SK-N-MC (cell line): ENCODE data around the gene ADPRM.

Experiments used
- DNase-seq: peaks from one replicate; pipeline ENCODE4 v3.0.0-alpha.2; 2011; ENCODE audit warnings: low read depth, low spot score
- H3K27ac ChIP-seq: fragments of 200-600 bp; sonication (generic); 2 replicates; pipeline ENCODE4 v1.5.1; 2016; ENCODE audit warnings: mixed run types
- H3K36me3 ChIP-seq: fragments of 200-600 bp; sonication (generic); 2 replicates; pipeline ENCODE4 v1.6.1; 2017; ENCODE audit warnings: antibody characterized with exemption, low read length, mixed read lengths; ENCODE audit not compliant: insufficient read depth
- H3K4me3 ChIP-seq: fragments of 200-600 bp; sonication (generic); 2 replicates; pipeline ENCODE4 v1.5.1; 2016
- H3K9ac ChIP-seq: fragments of 200-600 bp; sonication (generic); 2 replicates; pipeline ENCODE4 v1.8.0; 2017; ENCODE audit warnings: mixed run types, mixed read lengths; ENCODE audit not compliant: insufficient read length
- H3K9me3 ChIP-seq: fragments of 200-600 bp; sonication (generic); 2 replicates; pipeline ENCODE4 v1.6.1; 2017; ENCODE audit warnings: low read depth, mild to moderate bottlenecking, antibody characterized with exemption, low read length, moderate library complexity, mixed read lengths
- EZH2 ChIP-seq: fragments of 200-600 bp; sonication (generic); IDR thresholded peaks from one replicate; pipeline ENCODE4 v1.6.1; 2017; ENCODE audit warnings: antibody characterized with exemption
- FOXP2 ChIP-seq: optimal IDR thresholded peaks from 2 replicates; pipeline ENCODE3; 2011; ENCODE audit warnings: mild to moderate bottlenecking, moderate library complexity; ENCODE audit not compliant: insufficient read depth; ENCODE audit errors: extremely low read length, control extremely low read depth
- POLR2AphosphoS5 ChIP-seq: IDR thresholded peaks from 2 replicates; pipeline ENCODE4 v1.6.1; 2012; ENCODE audit warnings: mild to moderate bottlenecking, low read depth, low read length, borderline replicate concordance

Gene ADPRM, protein sequence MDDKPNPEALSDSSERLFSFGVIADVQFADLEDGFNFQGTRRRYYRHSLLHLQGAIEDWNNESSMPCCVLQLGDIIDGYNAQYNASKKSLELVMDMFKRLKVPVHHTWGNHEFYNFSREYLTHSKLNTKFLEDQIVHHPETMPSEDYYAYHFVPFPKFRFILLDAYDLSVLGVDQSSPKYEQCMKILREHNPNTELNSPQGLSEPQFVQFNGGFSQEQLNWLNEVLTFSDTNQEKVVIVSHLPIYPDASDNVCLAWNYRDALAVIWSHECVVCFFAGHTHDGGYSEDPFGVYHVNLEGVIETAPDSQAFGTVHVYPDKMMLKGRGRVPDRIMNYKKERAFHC

DNA sequence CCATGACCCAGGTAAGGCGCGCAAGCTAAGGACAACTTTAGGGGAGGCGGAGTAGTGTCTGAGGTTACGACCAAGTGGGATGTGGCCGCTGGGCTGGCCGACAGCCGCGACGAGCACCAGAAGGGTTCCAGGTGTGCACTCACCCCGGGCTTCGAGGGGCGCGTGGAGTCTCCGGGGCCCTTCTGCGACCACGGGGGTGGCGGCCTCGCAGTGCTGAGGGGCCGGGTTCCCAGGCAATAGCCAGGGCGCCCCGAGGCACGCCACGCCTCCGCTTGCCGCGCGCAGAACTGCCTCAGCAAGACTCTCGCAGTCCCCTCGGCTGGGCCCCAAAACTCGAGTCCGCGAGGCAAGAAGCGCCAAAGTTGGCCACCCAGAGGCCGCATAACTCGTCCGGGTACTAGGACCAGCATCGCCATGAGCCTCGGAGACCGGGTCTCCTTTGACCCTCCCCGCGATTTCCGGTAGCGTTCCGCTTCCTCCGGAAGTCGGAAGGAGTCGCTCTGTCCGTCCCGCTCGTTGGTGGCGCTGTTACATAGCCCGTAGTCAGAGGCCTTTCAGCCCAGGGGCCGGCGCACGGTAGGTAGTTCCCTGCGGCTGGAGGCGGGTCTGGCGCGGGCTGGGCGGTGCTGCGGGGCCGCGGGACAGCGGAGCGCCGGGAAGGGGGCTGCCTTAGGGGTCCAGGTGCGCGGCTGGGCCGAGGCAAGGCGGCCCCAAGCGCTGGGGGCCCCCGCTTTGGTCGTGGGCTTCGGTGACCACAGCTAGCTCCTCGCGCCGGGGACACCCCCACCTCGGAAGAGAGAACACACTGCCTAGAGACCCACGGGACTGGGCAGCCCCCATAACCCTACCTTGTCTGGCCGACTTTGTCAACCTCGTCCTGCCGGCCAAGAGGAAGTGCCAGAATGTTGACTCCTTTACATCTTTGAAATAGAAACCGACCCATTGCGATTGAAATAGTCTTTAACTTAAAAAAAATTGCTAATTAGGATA is at the start of gene ADPRM, which contains the start of gene SCO1:
Gene ADPRM (plus strand): TSS at position 503 of the 990 bp plus-strand sequence. CDS start 7,333 bp downstream, outside the sequence.
Gene SCO1 (minus strand): TSS at position 442 of the 990 bp plus-strand sequence. CDS start 26 bp downstream, at position 416.
- Histone ChIP-seq H3K9ac (peak within 1 kb of the TSS; percentile 83), H3K9me3 (no peaks in the 10 kb centered on the region), H3K36me3 (peaks cover 33% of the 10 kb centered on the region), H3K27ac (peak within 1 kb of the TSS; percentile 43), H3K4me3 (peak within 1 kb of the TSS; percentile 85)
- DNase-seq: peak; percentile 20
- no peak for TF ChIP-seq EZH2
- peak; percentile 83; the same call in 1 of the 2 replicates for TF ChIP-seq POLR2AphosphoS5

DNA sequence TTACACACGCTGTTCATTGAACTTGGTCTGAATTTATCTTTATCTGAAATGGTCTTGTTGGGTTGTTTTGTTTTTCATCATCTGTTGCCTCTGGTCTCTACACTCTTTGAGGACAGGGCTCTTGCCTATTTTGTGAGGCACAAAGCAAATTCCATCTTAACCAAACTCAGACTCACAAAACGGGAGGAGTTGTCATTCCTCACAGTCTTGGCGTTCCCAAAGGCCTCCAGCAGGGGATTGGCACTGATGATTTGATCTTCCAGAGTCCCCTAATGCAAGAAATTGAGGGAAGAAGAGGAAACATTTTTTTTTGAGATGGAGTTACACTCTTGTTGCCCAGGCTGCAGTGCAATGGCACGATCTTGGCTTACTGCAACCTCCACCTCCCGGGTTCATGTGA is 49.0 kb upstream of the ADPRM start:
- Histone ChIP-seq H3K4me3 (no peak overlapping the region), H3K36me3 (no peaks in the 10 kb centered on the region), H3K9ac (no peak overlapping the region), H3K27ac (no peak overlapping the region), H3K9me3 (no peaks in the 10 kb centered on the region)
- TF ChIP-seq FOXP2 (no peak), POLR2AphosphoS5 (no peak), EZH2 (no peak)
- DNase-seq: no peak

DNA sequence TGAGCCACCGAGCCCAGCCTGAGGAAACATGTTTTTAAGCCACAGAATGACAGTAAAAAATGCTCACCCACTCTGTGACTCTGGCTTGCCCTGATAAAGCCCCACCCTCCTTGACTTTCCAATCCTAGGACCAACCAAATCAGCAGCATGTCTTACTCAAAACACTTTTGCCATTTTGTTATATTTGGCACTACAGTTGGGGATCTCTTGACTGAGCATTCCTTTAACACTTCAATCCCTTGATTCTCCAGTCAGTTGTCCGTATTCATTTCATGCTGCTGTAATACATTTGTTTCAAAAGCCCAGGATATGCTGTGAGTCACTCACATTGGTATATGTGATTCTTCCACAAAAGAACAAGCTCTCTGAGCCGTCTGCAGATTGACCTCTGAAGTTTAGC is 48.4 kb upstream of the ADPRM start:
- Histone ChIP-seq H3K9me3 (no peaks in the 10 kb centered on the region), H3K36me3 (no peaks in the 10 kb centered on the region), H3K9ac (no peak overlapping the region), H3K27ac (no peak overlapping the region), H3K4me3 (no peak overlapping the region)
- DNase-seq: no peak
- TF ChIP-seq EZH2 (no peak), POLR2AphosphoS5 (no peak), FOXP2 (no peak)

DNA sequence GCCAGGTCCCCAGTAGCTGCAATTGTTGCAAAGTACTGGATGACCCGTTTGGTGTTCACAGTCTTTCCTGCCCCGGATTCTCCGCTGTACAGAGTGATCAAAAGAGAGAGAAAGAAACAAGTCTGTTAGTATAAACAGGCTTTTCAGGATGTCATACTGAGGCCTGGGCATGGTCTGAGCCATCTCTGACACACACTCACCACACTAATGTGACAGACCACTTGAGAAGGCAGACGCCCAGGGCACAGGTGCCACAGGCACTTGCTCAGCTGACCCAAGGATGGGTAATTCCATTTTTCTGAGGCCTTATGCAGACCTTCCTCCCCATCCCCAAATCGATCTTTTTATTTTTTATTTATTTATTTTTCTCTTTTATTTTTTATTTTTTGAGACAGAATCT is 47.8 kb upstream of the ADPRM start:
- no peaks in the 10 kb centered on the region for H3K9me3 ChIP-seq
- H3K27ac ChIP-seq: no peak overlapping the region
- TF ChIP-seq POLR2AphosphoS5 (no peak), EZH2 (no peak), FOXP2 (no peak)
- DNase-seq: no peak
- H3K9ac ChIP-seq: no peak overlapping the region
- H3K36me3 ChIP-seq: no peaks in the 10 kb centered on the region
- no peak overlapping the region for H3K4me3 ChIP-seq

DNA sequence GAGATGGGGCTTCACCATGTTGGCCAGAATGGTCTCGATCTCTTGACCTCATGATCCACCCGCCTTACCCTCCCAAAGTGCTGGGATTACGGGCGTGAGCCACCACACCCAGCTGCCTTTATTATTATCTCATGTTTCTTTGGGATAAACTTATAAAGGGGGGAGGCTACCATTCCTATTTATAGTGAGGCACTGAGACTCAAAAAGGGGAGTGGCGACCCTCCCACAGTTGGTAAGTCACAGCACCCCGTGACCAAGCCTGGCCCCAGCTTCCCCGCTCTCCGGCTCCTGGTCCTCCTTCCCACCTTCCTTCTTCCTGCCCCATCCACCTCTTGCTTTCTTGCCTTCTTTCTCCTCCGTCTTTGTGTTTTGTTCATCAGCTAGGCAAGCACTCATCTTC is 45.5 kb upstream of the ADPRM start:
- Histone ChIP-seq H3K9ac (no peak overlapping the region), H3K4me3 (no peak overlapping the region), H3K9me3 (no peaks in the 10 kb centered on the region), H3K36me3 (no peaks in the 10 kb centered on the region), H3K27ac (no peak overlapping the region)
- no peak for TF ChIP-seq EZH2
- no peak for TF ChIP-seq POLR2AphosphoS5
- no peak for TF ChIP-seq FOXP2
- no peak for DNase-seq

DNA sequence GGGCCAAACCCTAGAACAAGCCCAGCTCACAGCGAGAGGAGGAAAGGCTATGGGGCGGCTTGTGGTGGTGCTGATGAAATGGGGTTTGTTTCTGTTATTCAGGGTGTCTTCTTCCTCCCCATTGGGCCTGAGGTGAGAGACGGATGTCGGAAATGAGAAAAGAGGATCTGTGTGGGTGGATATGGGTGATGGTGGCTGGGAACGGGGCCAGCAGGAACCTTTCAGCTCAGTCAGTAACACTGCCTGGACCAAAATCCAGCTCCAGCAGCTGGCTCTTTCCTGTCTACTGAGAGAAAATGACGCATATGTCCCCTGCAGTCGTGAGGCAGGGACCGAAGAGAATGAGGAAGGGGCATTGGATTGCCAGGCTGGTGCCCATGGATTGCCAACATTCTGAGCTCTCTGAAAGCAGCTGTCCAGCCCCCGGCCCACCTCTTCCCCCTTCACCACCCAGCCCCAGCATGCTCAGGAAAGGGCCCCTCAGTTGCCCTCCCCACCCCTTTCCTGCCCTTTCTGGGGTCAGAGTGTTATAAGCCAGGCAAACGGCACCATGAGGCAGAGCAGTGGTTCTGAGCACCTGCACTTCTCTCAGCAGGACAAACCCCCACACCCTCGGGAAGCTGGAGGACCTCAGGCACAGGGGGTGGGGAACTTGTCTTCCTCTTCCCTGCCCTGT is 44.3 kb upstream of the ADPRM start:
- H3K4me3 ChIP-seq: no peak overlapping the region
- no peaks in the 10 kb centered on the region for H3K9me3 ChIP-seq
- H3K27ac ChIP-seq: no peak overlapping the region
- H3K9ac ChIP-seq: no peak overlapping the region
- no peak for TF ChIP-seq POLR2AphosphoS5
- TF ChIP-seq EZH2: no peak
- DNase-seq: no peak
- H3K36me3 ChIP-seq: no peaks in the 10 kb centered on the region

DNA sequence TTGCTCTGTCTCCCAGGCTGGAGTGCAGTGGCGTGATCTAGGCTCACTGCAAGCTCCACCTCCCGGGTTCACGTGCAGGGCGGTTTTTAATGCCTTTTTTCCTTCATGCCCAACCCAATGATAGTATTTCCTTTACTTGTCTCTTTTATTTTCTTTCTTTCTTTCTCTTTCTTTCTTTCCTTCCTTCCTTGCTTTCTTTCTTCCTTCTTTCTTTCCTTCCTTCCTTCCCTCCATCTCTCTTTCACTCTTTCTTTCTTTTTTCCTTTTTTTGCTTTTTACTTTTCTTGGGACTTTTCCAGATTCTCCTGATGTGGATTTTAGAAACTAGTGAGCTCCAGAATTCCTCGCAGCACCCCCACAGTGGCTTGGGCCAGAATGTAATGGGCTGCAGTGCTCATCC is 43.4 kb upstream of the ADPRM start:
- no peak overlapping the region for H3K27ac ChIP-seq
- H3K9me3 ChIP-seq: no peaks in the 10 kb centered on the region
- DNase-seq: no peak
- no peaks in the 10 kb centered on the region for H3K36me3 ChIP-seq
- TF ChIP-seq EZH2: no peak
- TF ChIP-seq FOXP2: no peak
- TF ChIP-seq POLR2AphosphoS5: no peak
- no peak overlapping the region for H3K4me3 ChIP-seq
- no peak overlapping the region for H3K9ac ChIP-seq

DNA sequence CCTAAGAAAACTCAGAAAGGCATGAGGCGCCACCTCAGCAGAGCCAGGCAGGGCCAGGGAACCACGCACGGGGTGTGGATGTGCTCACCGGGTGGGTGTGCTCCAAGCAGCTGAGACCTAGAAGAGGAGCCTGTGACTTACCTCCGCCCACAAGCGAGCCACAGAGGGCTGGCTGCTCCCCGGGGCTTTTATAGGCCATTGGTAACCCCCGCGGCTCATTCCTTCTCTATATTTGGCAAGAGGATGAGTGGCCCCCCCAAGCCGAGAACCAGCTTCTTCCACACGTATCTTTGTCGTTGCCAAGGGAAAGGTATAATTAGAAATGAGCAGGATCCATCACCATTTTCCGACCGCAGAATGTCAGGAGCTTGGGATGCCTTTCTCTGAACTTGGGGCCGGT is 40.2 kb upstream of the ADPRM start, which contains the start of gene MYH3:
Gene MYH3 (minus strand): TSS at position 162 of the 400 bp plus-strand sequence. CDS start 2,245 bp downstream, outside the sequence.
- Histone ChIP-seq H3K9ac (no peak within 1 kb of the TSS), H3K4me3 (no peak within 1 kb of the TSS), H3K9me3 (no peaks in the 10 kb centered on the region), H3K27ac (no peak within 1 kb of the TSS), H3K36me3 (no peaks in the 10 kb centered on the region)
- DNase-seq: no peak
- TF ChIP-seq POLR2AphosphoS5: no peak
- TF ChIP-seq FOXP2: no peak
- no peak for TF ChIP-seq EZH2

DNA sequence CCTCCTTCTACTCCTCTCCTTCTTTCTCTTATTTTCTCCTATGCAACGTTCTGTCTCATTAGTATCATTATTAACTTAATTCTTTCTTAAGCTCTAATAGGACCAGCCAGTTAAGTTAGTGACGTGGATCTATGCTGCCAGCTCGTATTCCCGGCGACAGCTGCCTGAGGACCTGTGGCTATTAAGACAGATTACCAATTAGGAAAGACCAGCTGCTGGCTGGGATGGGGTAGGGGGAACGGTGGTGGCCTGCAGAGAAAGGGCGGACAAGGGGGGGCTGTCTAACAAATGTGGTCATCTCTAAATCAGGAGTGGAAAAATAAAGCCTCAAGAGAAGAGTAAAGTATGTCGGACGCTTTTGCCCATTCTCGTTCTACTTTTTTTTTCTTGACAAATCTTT is 39.5 kb upstream of the ADPRM start:
- Histone ChIP-seq H3K9ac (no peak overlapping the region), H3K4me3 (no peak overlapping the region), H3K27ac (no peak overlapping the region), H3K36me3 (no peaks in the 10 kb centered on the region), H3K9me3 (no peaks in the 10 kb centered on the region)
- TF ChIP-seq FOXP2 (no peak), EZH2 (no peak), POLR2AphosphoS5 (no peak)
- DNase-seq: no peak
